ENCODE data around the gene SHISA9.

Gene SHISA9

DNA sequence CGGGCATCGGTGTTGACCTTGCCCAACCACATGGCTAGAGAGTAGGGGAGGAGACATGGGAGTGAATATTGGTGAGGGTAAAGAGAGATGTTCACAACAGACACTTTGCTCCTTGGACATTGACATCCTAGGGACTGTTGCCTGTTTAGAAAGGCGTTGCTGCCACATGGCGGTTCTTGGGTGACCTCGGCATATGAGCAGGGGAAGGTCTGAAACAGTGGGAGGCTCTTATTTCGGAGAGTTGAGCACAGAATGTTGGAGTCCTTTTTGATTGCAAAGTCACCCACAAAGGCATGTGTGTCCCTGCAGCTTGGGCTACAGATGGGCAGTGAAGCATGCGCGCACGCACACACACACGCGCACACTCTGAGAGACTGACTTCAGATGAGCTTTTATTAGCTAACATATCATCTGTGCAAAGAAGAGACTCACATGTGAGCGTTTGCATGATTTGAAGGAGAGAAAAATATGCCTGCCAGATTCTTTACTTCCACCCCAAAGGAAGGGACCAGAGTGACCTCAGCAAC lies 104.4 kb downstream of the SHISA9 start:
- no peak for TF ChIP-seq SIN3A (IDR thresholded peaks at IDR 0.05; ENCODE audit: borderline replicate concordance, insufficient read depth, low read length)
- no peak for TF ChIP-seq POLR2AphosphoS5 (IDR thresholded peaks at IDR 0.05; ENCODE audit: low read depth, low read length)
- TF ChIP-seq FOXP2 (optimal IDR thresholded peaks at IDR 0.05; ENCODE audit: borderline replicate concordance, extremely low read depth, extremely low read length, insufficient read depth): no peak
- TF ChIP-seq, protein P1, sequence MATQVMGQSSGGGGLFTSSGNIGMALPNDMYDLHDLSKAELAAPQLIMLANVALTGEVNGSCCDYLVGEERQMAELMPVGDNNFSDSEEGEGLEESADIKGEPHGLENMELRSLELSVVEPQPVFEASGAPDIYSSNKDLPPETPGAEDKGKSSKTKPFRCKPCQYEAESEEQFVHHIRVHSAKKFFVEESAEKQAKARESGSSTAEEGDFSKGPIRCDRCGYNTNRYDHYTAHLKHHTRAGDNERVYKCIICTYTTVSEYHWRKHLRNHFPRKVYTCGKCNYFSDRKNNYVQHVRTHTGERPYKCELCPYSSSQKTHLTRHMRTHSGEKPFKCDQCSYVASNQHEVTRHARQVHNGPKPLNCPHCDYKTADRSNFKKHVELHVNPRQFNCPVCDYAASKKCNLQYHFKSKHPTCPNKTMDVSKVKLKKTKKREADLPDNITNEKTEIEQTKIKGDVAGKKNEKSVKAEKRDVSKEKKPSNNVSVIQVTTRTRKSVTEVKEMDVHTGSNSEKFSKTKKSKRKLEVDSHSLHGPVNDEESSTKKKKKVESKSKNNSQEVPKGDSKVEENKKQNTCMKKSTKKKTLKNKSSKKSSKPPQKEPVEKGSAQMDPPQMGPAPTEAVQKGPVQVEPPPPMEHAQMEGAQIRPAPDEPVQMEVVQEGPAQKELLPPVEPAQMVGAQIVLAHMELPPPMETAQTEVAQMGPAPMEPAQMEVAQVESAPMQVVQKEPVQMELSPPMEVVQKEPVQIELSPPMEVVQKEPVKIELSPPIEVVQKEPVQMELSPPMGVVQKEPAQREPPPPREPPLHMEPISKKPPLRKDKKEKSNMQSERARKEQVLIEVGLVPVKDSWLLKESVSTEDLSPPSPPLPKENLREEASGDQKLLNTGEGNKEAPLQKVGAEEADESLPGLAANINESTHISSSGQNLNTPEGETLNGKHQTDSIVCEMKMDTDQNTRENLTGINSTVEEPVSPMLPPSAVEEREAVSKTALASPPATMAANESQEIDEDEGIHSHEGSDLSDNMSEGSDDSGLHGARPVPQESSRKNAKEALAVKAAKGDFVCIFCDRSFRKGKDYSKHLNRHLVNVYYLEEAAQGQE (IDR thresholded peaks at IDR 0.05; ENCODE audit: insufficient read depth in 1 of 2, low read depth in 2 of 2, low read length in 2 of 2): no peak
- no peak for TF ChIP-seq TAF1 (IDR thresholded peaks at IDR 0.05; ENCODE audit: borderline replicate concordance, insufficient read depth, low read length)

DNA sequence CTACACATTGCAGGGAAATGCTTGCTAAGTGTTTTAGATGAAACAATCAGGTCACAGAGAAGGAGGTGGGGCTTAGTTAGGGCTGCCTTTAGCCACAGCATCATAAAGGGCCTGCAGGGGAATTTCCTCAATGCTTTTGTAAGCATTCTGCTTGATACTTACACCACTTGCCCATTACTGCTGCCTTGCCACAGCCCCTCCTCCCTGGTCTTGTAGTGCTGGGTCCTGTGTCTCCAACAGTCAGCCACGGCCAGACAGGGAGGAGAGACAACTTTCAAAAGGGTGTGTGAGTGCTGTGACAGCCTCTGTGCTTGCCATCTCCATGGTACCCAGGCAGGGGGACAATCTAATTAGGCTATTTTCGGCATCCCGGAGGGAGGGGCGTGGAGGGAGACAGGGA lies 111.2 kb downstream of the SHISA9 start:
- no peak for TF ChIP-seq FOXP2 (optimal IDR thresholded peaks at IDR 0.05; ENCODE audit: borderline replicate concordance, extremely low read depth, extremely low read length, insufficient read depth)
- no peak for TF ChIP-seq POLR2AphosphoS5 (IDR thresholded peaks at IDR 0.05; ENCODE audit: low read depth, low read length)
- TF ChIP-seq, protein P1 (IDR thresholded peaks at IDR 0.05; ENCODE audit: insufficient read depth in 1 of 2, low read depth in 2 of 2, low read length in 2 of 2): no peak
- no peak for TF ChIP-seq TAF1 (IDR thresholded peaks at IDR 0.05; ENCODE audit: borderline replicate concordance, insufficient read depth, low read length)
- no peak for TF ChIP-seq SIN3A (IDR thresholded peaks at IDR 0.05; ENCODE audit: borderline replicate concordance, insufficient read depth, low read length)

- TF ChIP-seq POLR2AphosphoS5 (IDR thresholded peaks at IDR 0.05; ENCODE audit: low read depth, low read length) (no peak), SIN3A (IDR thresholded peaks at IDR 0.05; ENCODE audit: borderline replicate concordance, insufficient read depth, low read length) (no peak), TAF1 (IDR thresholded peaks at IDR 0.05; ENCODE audit: borderline replicate concordance, insufficient read depth, low read length) (no peak), FOXP2 (optimal IDR thresholded peaks at IDR 0.05; ENCODE audit: borderline replicate concordance, extremely low read depth, extremely low read length, insufficient read depth) (no peak)
- TF ChIP-seq, protein P1 (IDR thresholded peaks at IDR 0.05; ENCODE audit: insufficient read depth in 1 of 2, low read depth in 2 of 2, low read length in 2 of 2): no peak
Observed at GRCh38 chr16:13013043-13013442, 111.6 kb downstream of the SHISA9 start.

DNA sequence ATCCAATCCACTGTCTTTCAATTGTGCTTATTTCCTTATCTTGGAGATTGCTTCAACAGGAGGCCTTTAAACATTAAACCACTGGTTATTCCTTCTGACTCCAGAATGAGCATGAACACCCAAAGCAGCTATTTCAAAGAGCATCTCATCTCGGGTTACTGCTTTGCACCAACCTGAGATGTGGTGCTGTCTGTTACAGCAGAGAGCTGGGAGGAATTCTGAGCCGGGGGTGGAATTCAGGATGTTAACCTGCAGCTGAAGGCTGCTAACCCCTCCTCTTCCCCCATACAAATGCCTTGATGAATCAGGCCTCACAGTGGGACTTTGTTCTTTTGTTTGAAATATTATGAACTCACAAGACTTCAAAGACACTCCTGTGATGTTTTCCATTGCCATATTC lies 113.1 kb downstream of the SHISA9 start:
- TF ChIP-seq FOXP2 (optimal IDR thresholded peaks at IDR 0.05; ENCODE audit: borderline replicate concordance, extremely low read depth, extremely low read length, insufficient read depth) (no peak), POLR2AphosphoS5 (IDR thresholded peaks at IDR 0.05; ENCODE audit: low read depth, low read length) (no peak), TAF1 (IDR thresholded peaks at IDR 0.05; ENCODE audit: borderline replicate concordance, insufficient read depth, low read length) (no peak), SIN3A (IDR thresholded peaks at IDR 0.05; ENCODE audit: borderline replicate concordance, insufficient read depth, low read length) (no peak)
- TF ChIP-seq, protein P1 (IDR thresholded peaks at IDR 0.05; ENCODE audit: insufficient read depth in 1 of 2, low read depth in 2 of 2, low read length in 2 of 2): no peak

DNA sequence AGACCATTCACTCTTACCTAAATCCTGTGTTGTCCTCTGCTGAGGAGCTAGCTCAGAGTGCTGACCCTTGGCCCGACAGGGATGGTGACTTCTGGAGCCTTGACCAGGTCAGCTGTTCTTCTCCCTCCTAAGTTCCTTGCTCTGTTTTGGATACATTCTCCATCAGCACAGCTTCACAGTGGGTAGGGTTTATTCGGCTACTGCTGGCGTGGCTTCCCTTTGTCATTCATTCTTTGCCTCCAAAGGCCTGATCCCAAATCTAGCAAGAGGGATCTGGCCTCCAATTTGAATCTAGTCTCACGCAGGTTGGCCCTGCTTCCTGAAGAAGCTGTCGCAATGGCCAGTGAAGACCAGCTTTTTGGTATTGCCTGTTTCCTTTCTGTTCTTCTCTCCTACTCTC lies 116.6 kb downstream of the SHISA9 start:
- TF ChIP-seq POLR2AphosphoS5 (IDR thresholded peaks at IDR 0.05; ENCODE audit: low read depth, low read length) (no peak), FOXP2 (optimal IDR thresholded peaks at IDR 0.05; ENCODE audit: borderline replicate concordance, extremely low read depth, extremely low read length, insufficient read depth) (no peak), SIN3A (IDR thresholded peaks at IDR 0.05; ENCODE audit: borderline replicate concordance, insufficient read depth, low read length) (no peak), TAF1 (IDR thresholded peaks at IDR 0.05; ENCODE audit: borderline replicate concordance, insufficient read depth, low read length) (no peak)
- TF ChIP-seq, protein P1 (IDR thresholded peaks at IDR 0.05; ENCODE audit: insufficient read depth in 1 of 2, low read depth in 2 of 2, low read length in 2 of 2): no peak
